Keratinocyte (primary cell): ENCODE data around the gene BDKRB1. TPM values are rescaled to one million over a fixed set of nuclear protein-coding genes. Genes with fewer than 3 reads are reported as not detected.

Source experiments
- DNase-seq: peaks from one replicate; pipeline ENCODE4 v3.0.0-alpha.2; 2011; ENCODE audit warnings: low read depth, missing footprints, low spot score
- FAIRE-seq: peaks from 2 replicates; lab custom pipeline; 2011; peaks lifted over from hg19 to GRCh38; lab: Jason Lieb, UNC
- H2AFZ ChIP-seq: 2 replicates; pipeline ENCODE4 v1.6.0; 2012; ENCODE audit warnings: low read length, control low read depth, inconsistent platforms; ENCODE audit not compliant: control insufficient read depth
- H3K27ac ChIP-seq: 2 replicates; pipeline ENCODE4 v1.5.1; 2011; ENCODE audit warnings: low read length; ENCODE audit not compliant: control insufficient read depth, insufficient read depth
- H3K27me3 ChIP-seq: 3 replicates; pipeline ENCODE4 v1.6.0; 2011; ENCODE audit warnings: low read length; ENCODE audit not compliant: control insufficient read depth, insufficient read depth; ENCODE audit errors: extremely low read depth
- H3K36me3 ChIP-seq, 2 experiments: 2 replicates in 1 of 2; 3 replicates in 1 of 2; pipeline ENCODE4 v1.5.1; 2011; ENCODE audit warnings: low read length in 2 of 2, mild to moderate bottlenecking in 1 of 2; ENCODE audit not compliant: control insufficient read depth in 2 of 2, insufficient read depth in 2 of 2; ENCODE audit errors: extremely low read depth in 1 of 2
- H3K4me1 ChIP-seq: 3 replicates; pipeline ENCODE4 v1.5.1; 2011; ENCODE audit warnings: low read length; ENCODE audit not compliant: control insufficient read depth, insufficient read depth; ENCODE audit errors: extremely low read depth
- H3K4me2 ChIP-seq: 3 replicates; pipeline ENCODE4 v1.6.0; 2011; ENCODE audit warnings: low read depth, low read length; ENCODE audit not compliant: control insufficient read depth, insufficient read depth; ENCODE audit errors: extremely low read depth
- H3K4me3 ChIP-seq, 3 experiments: fragments of 200-600 bp in 1 of 3; sonication (generic) in 1 of 3; 2 replicates in 2 of 3; 3 replicates in 1 of 3; pipeline ENCODE4 v1.5.1; 2011 to 2016; ENCODE audit warnings: low read length in 3 of 3, mild to moderate bottlenecking in 3 of 3, control low read depth in 2 of 3, inconsistent platforms in 1 of 3, low read depth in 1 of 3, mixed read lengths in 1 of 3, mixed run types in 1 of 3, moderate library complexity in 1 of 3; ENCODE audit not compliant: control insufficient read depth in 2 of 3, insufficient read depth in 2 of 3; ENCODE audit errors: extremely low read depth in 1 of 3
- H3K79me2 ChIP-seq: 2 replicates; pipeline ENCODE4 v1.6.0; 2012; ENCODE audit warnings: low read length; ENCODE audit not compliant: control insufficient read depth, insufficient read depth
- H3K9ac ChIP-seq: 3 replicates; pipeline ENCODE4 v1.6.0; 2011; ENCODE audit warnings: low read length; ENCODE audit not compliant: control insufficient read depth, insufficient read depth; ENCODE audit errors: extremely low read depth
- H3K9me1 ChIP-seq: 3 replicates; pipeline ENCODE4 v1.6.0; 2011; ENCODE audit warnings: low read length; ENCODE audit not compliant: control insufficient read depth, insufficient read depth; ENCODE audit errors: extremely low read depth
- H3K9me3 ChIP-seq: 2 replicates; pipeline ENCODE4 v1.5.1; 2012; ENCODE audit warnings: low read depth, low read length; ENCODE audit not compliant: control insufficient read depth
- H4K20me1 ChIP-seq: 3 replicates; pipeline ENCODE4 v1.6.0; 2011; ENCODE audit warnings: low read length; ENCODE audit not compliant: control insufficient read depth, insufficient read depth; ENCODE audit errors: extremely low read depth
- EZH2 ChIP-seq: IDR thresholded peaks from one replicate; pipeline ENCODE4 v1.6.1; 2012; ENCODE audit warnings: inconsistent platforms, mild to moderate bottlenecking, low read length, moderate library complexity
- dilution Hi-C: fragments of 300-500 bp; cut with MboI; formaldehyde crosslinking; loops from one replicate; pipeline ENCODE4 v1.7.0; 2020; ENCODE audit warnings: low sequenced_read_pairs; ENCODE audit not compliant: extremely low pct_ligation_motif_present
- polyA plus RNA-seq, 5 experiments: library from polyadenylated mRNA; depleted of rRNA in 3 of 5; stranded (reverse) in 3 of 5; stranded (forward) in 1 of 5; unstranded in 1 of 5; fragments of >200 nt; gene quantifications; 1 replicate in 1 of 5; 2 replicates in 3 of 5; 3 replicates in 1 of 5; pipeline versions ENCODE4 v1.2.1 to v1.2.3, GENCODE V29; 2011 to 2012; ENCODE audit warnings: missing spikeins in 2 of 5, low read depth in 1 of 5, low replicate concordance in 1 of 5
- TF ChIP-seq, protein P1 (sequence below), 3 experiments: IDR thresholded peaks in 1 of 3; conservative IDR thresholded peaks in 1 of 3; optimal IDR thresholded peaks in 1 of 3; 2 replicates in 2 of 3; 3 replicates in 1 of 3; pipeline versions ENCODE3 to v1.5.1; 2011; ENCODE audit warnings: low read length in 3 of 3, mild to moderate bottlenecking in 3 of 3, moderate library complexity in 2 of 3, control low read depth in 1 of 3, inconsistent platforms in 1 of 3; ENCODE audit not compliant: insufficient read depth in 2 of 3; ENCODE audit errors: extremely low read depth in 1 of 3

The BDKRB1 gene
- polyA plus RNA-seq, 1 donor (not counting 4 experiments of a cell fraction or from before 2014, with no cell fraction given), result 3.4 TPM

DNA sequence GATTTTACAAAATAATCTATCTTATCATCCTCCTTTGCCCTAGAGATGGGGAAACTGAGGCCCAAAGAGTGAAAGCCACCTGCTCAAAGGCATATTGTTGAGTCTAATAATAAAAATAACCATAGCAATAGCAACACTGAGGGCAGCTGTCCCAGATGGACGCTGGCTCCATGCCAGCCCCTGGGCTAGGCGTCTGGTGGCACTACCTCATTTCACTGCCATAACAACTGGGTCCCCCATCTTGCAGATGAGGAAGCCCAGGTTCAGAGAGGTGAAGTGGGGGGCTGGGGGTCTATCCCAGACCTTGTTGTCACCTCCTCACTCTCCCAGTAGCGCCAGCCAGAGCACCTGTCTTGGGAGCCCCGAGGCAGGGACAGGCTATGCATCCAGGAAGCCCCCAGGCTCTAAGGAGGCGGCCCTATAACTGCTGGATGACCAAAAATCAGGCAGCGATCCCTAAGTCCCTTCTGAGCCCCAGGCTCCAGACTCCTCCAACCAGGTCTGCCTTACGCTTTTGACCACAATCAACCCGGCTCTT lies 38.6 kb upstream of the BDKRB1 start:
- Histone ChIP-seq H2AFZ (no peak overlapping the region), H3K4me3 (no peak overlapping the region), H3K36me3 (peaks cover 4% of the 10 kb centered on the region in 2 experiments), H3K79me2 (peaks cover 24% of the 10 kb centered on the region), H4K20me1 (no peaks in the 10 kb centered on the region), H3K27me3 (no peaks in the 10 kb centered on the region), H3K4me2 (no peak overlapping the region), H3K9ac (no peak overlapping the region), H3K9me3 (no peaks in the 10 kb centered on the region), H3K9me1 (no peaks in the 10 kb centered on the region), H3K4me1 (peaks cover 22% of the 10 kb centered on the region), H3K27ac (no peak overlapping the region)
- DNase-seq, result no peak
- dilution Hi-C loops, result no loop called here
- no peak for FAIRE-seq
- TF ChIP-seq EZH2, result no peak

DNA sequence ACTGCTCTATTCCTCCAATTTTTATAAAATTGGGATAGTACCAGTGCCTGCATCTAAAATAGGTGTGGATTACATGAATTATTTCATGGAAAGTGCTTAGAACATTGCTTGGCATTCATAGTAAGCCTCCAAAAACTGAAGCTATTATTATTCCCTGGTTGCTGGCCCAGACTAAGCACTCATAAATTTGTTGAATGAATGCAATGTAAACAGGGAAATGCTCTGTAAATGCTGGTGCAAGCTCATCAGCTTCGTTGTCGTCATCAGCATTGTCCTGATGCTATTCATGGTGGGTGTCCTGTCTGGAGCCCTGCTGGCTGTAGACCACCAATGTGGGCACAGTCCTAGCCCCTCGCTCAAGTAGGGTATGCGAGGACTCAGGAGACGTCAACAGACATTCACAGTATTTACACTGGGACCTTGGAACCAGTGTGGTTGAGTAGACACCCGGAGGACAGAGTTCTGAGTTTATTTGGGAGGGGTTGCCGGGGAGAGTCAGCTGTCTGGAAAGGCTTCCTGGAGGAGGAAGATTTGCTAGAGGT lies 34.8 kb upstream of the BDKRB1 start:
- no peak for FAIRE-seq
- Histone ChIP-seq H3K9me3 (no peaks in the 10 kb centered on the region), H3K4me3 (no peak overlapping the region), H3K36me3 (no peaks in the 10 kb centered on the region), H3K27ac (no peak overlapping the region), H3K4me2 (no peak overlapping the region), H2AFZ (no peak overlapping the region), H3K9me1 (no peaks in the 10 kb centered on the region), H3K4me1 (peaks cover 29% of the 10 kb centered on the region), H4K20me1 (no peaks in the 10 kb centered on the region), H3K79me2 (peaks cover 8% of the 10 kb centered on the region), H3K27me3 (no peaks in the 10 kb centered on the region), H3K9ac (no peak overlapping the region)
- DNase-seq, result no peak
- dilution Hi-C loops, result no loop called here
- TF ChIP-seq, protein P1, sequence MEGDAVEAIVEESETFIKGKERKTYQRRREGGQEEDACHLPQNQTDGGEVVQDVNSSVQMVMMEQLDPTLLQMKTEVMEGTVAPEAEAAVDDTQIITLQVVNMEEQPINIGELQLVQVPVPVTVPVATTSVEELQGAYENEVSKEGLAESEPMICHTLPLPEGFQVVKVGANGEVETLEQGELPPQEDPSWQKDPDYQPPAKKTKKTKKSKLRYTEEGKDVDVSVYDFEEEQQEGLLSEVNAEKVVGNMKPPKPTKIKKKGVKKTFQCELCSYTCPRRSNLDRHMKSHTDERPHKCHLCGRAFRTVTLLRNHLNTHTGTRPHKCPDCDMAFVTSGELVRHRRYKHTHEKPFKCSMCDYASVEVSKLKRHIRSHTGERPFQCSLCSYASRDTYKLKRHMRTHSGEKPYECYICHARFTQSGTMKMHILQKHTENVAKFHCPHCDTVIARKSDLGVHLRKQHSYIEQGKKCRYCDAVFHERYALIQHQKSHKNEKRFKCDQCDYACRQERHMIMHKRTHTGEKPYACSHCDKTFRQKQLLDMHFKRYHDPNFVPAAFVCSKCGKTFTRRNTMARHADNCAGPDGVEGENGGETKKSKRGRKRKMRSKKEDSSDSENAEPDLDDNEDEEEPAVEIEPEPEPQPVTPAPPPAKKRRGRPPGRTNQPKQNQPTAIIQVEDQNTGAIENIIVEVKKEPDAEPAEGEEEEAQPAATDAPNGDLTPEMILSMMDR (optimal IDR thresholded peaks at IDR 0.05 in 1 of 3, IDR thresholded peaks at IDR 0.05 in 1 of 3, conservative IDR thresholded peaks at IDR 0.05 in 1 of 3; ENCODE audit: extremely low read depth in 1 of 3, insufficient read depth in 2 of 3, low read length in 3 of 3), result no peak
- TF ChIP-seq EZH2, result no peak

DNA sequence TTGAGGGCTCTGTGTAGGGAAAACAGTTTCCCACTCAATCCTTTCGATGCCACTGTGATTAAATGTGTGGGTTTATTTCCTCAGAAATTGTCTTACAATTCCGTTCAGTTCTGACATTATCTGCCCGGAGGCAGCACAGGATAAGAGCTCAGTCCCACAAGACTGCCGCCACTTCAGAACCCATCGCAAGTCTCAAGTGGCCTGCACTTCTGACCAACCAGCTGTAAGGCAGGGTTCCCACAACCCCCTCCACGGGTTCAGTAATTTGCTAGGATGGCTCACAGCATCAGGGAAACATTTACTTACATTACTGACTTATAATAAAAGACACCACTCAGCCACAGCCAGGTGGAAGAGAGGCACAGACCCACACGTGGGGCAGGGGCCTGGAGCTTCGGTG lies 34.2 kb upstream of the BDKRB1 start:
- no peaks in the 10 kb centered on the region for H3K9me1 ChIP-seq
- no peaks in the 10 kb centered on the region for H3K27me3 ChIP-seq
- H3K9me3 ChIP-seq, result no peaks in the 10 kb centered on the region
- dilution Hi-C loops, result no loop called here
- no peak overlapping the region for H3K27ac ChIP-seq
- H3K4me3 ChIP-seq, result no peak overlapping the region
- no peak overlapping the region for H2AFZ ChIP-seq
- no peak for FAIRE-seq
- H3K36me3 ChIP-seq, result no peaks in the 10 kb centered on the region
- no peak overlapping the region for H3K4me2 ChIP-seq
- H3K4me1 ChIP-seq, result peaks cover 33% of the 10 kb centered on the region
- no peak for DNase-seq
- peaks cover 8% of the 10 kb centered on the region for H3K79me2 ChIP-seq
- H3K9ac ChIP-seq, result no peak overlapping the region
- H4K20me1 ChIP-seq, result no peaks in the 10 kb centered on the region
- no peak for TF ChIP-seq EZH2
- TF ChIP-seq, protein P1 (optimal IDR thresholded peaks at IDR 0.05 in 1 of 3, IDR thresholded peaks at IDR 0.05 in 1 of 3, conservative IDR thresholded peaks at IDR 0.05 in 1 of 3; ENCODE audit: extremely low read depth in 1 of 3, insufficient read depth in 2 of 3, low read length in 3 of 3), result no peak
